Measurements from ENCODE around the gene SDF2L1. TPM values are rescaled to one million over a fixed set of nuclear protein-coding genes. Genes with fewer than 3 reads are reported as not detected.
"Not testable (repeated sequence)": the region's sequence is repeated elsewhere in the genome, so short reads cannot be mapped to it uniquely, and the experiment has no call there.

SDF2L1 gene
- total RNA-seq, result 10 to 100 TPM; 22.8 to 29.9 TPM

GRCh38 chr22:21641789-21642583, at the start of gene SDF2L1:
TSS of gene SDF2L1 (plus strand) at chr22:21642302. CDS start at chr22:21642337, 35 bp downstream.
- DNase-seq, result peak; percentile 98 to 99
- Mint-ChIP-seq H3K9me3 (no peaks in the 10 kb centered on the region), H3K27me3 (ENCODE audit: low read depth) (peaks cover 9% of the 10 kb centered on the region), H3K27ac (peak within 1 kb of the TSS; percentile 45), H3K4me3 (peak within 1 kb of the TSS; percentile 66 to 97), H3K36me3 (ENCODE audit: insufficient read depth in 2 of 2) (peaks cover 2 to 4% of the 10 kb centered on the region in 2 donors), H3K4me1 (ENCODE audit: low read depth) (peaks cover 22% of the 10 kb centered on the region)
- peak; percentile 98 for ATAC-seq (replicated peaks in 1 of 2)

DNA sequence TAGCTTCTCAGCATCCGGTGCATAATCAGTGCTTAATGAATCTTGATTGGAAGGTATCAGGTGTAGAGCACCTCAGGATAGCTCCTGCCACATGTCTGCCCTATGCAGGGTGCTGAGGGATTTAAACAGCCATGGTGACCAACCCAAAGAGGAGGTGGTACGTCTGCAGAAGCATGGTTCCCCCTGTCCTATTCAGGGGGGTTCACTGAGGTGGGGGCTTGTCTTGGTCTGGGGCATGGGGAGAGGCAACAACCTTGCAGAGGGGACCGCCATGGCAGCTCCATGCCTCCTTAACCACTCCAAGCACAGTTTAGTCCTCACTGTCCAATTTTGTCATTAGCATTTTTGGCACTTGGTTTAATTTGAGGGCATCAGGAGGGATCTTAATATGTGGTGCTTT, 49.7 kb upstream of the SDF2L1 start:
- Mint-ChIP-seq H3K9me3 (no peaks in the 10 kb centered on the region), H3K4me3 (no peak overlapping the region), H3K27ac (no peak overlapping the region), H3K4me1 (ENCODE audit: low read depth) (peaks cover 56% of the 10 kb centered on the region), H3K36me3 (ENCODE audit: insufficient read depth in 2 of 2) (peaks cover 11 to 33% of the 10 kb centered on the region in 2 donors), H3K27me3 (ENCODE audit: low read depth) (no peaks in the 10 kb centered on the region)
- no peak for DNase-seq
- no peak for ATAC-seq (replicated peaks in 1 of 2)

DNA sequence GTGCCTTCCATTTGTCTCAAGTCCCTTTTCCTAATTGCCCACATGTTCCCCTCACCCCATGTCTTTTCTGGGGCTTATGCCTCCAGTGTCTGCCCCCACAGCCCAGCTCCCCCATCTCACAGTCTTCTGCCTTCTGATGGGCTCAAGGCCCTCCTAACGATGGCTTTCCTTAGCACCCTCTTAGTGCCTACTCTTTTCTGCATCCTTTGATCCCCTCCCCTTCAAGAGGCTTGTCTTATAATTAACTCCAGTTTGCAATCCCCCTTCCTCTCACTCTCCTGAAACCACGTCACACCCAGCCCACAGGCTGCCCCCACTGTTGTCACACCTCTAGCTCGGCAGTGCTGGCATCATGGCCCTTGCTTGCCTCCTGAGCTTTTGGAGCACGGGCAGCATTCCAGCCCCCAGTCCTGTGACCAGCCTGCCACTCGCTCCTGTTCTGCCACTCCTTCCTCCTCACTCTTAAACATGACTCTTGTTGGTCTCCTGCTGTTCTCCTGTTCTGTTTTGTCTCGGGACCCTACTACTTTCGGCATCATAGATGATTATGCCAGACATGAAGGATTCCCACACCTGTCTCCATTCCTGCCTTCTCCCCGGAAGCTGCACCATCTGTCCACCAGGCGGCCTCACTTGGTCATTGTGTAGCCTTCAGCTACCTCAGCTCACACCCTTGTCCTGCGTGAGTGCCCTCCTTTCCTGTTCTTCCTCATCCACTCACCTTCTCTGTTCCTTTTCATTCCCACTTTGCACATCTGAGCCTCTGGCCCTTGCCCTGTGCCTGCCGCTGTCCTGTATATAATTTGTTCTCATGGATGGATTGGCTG, 48.5 kb upstream of the SDF2L1 start:
- no peak for ATAC-seq (replicated peaks in 1 of 2)
- DNase-seq, result no peak
- H3K9me3 Mint-ChIP-seq, result no peaks in the 10 kb centered on the region
- no peak overlapping the region for H3K4me3 Mint-ChIP-seq
- no peaks in the 10 kb centered on the region for H3K27me3 Mint-ChIP-seq (ENCODE audit: low read depth)
- H3K36me3 Mint-ChIP-seq (ENCODE audit: insufficient read depth in 2 of 2), result peaks cover 11 to 37% of the 10 kb centered on the region in 2 donors
- no peak overlapping the region for H3K27ac Mint-ChIP-seq
- peaks cover 50% of the 10 kb centered on the region for H3K4me1 Mint-ChIP-seq (ENCODE audit: low read depth)

DNA sequence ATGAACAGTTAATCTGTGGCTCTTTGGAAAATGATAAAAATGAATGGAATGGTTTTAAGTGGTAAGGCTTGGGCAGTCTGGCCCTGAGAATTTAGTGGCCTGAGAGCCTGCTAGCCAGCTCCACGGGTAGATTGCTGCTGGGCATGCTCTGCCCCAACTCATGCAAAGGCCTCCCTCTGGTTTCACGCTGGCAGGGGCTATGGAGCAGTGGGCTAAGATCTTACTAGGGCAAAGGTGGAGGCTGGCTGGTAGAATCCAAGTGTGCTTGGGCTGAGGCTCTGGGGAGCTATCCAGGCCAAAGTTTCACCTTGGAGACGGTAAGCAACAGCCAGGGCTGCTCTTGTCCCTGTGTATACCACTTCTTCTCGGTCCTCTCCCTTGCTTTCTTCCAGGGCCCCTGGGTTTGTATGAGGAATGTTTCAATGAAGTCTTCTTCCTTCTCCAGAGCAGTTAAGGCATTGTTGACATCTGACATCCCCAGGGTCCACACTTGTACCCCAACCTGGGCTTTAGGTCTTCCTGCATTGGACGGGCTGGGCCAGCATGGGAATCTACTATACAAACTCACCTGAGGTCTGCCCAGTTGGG, 47.1 kb upstream of the SDF2L1 start:
- Mint-ChIP-seq H3K4me3 (no peak overlapping the region), H3K9me3 (no peaks in the 10 kb centered on the region), H3K27me3 (ENCODE audit: low read depth) (no peaks in the 10 kb centered on the region), H3K27ac (no peak overlapping the region), H3K36me3 (ENCODE audit: insufficient read depth in 2 of 2) (peaks cover 16 to 42% of the 10 kb centered on the region in 2 donors), H3K4me1 (ENCODE audit: low read depth) (peaks cover 50% of the 10 kb centered on the region)
- ATAC-seq (replicated peaks in 1 of 2), result peak in 1 of 2 donors; percentile 15
- no peak for DNase-seq

DNA sequence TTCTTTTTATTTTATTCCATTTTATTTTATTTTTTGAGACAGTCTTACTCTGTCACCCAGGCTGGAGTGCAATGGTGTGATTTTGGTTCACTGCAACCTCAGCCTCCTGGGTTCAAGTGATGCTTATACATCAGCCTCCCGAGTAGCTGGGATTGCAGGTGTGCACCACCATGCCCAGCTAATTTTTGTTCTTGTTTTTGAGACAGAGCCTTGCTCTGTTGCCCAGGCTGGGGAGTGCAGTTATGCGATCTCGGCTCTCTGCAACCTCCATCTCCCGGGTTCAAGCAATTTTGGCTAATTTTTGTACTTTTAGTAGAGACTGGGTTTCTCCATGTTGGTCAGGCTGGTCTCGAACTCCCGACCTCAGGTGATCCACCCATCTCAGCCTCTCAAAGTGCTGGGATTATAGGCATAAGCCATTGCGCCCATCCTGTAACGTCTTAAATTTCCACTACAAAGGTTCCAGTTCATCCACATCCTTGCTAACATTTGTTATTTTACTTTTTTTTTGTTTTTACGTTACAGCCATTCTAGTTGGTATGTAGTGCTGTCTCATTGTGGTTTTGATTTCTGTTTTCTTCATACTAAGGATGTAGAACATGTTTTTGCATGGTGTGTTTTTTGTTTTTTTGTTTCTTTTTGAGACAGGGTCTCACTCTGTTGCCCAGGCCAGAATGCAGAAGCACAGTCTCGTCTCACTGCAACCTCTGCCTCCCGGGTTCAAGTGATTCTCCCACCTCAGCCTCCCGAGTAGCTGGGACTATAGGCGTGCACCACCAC, 45.6 kb upstream of the SDF2L1 start:
- not testable (repeated sequence) for DNase-seq; H3K27me3 Mint-ChIP-seq (ENCODE audit: low read depth); H3K4me3 Mint-ChIP-seq; H3K9me3 Mint-ChIP-seq; H3K27ac Mint-ChIP-seq; ATAC-seq (replicated peaks in 1 of 2)
- peaks cover 16 to 42% of the 10 kb centered on the region in 2 donors for H3K36me3 Mint-ChIP-seq (ENCODE audit: insufficient read depth in 2 of 2)
- peaks cover 38% of the 10 kb centered on the region for H3K4me1 Mint-ChIP-seq (ENCODE audit: low read depth)

GRCh38 chr22:21598302-21598701, 43.8 kb upstream of the SDF2L1 start:
- DNase-seq (no peak), ATAC-seq (replicated peaks in 1 of 2) (no peak)
- Mint-ChIP-seq H3K36me3 (ENCODE audit: insufficient read depth in 2 of 2) (peaks cover 15 to 45% of the 10 kb centered on the region in 2 donors), H3K27me3 (ENCODE audit: low read depth) (no peaks in the 10 kb centered on the region), H3K4me1 (ENCODE audit: low read depth) (peaks cover 38% of the 10 kb centered on the region), H3K27ac (peak overlapping the region; percentile 52), H3K4me3 (no peak overlapping the region), H3K9me3 (no peaks in the 10 kb centered on the region)

- Mint-ChIP-seq H3K27me3 (ENCODE audit: low read depth) (no peaks in the 10 kb centered on the region), H3K36me3 (ENCODE audit: insufficient read depth in 2 of 2) (peaks cover 9 to 35% of the 10 kb centered on the region in 2 donors), H3K4me1 (ENCODE audit: low read depth) (peaks cover 29% of the 10 kb centered on the region), H3K27ac (peak overlapping the region; percentile 85), H3K9me3 (no peaks in the 10 kb centered on the region), H3K4me3 (no peak overlapping the region)
- DNase-seq (no peak), ATAC-seq (replicated peaks in 1 of 2) (no peak)
Observed at GRCh38 chr22:21599053-21599893, 42.8 kb upstream of the SDF2L1 start.

DNA sequence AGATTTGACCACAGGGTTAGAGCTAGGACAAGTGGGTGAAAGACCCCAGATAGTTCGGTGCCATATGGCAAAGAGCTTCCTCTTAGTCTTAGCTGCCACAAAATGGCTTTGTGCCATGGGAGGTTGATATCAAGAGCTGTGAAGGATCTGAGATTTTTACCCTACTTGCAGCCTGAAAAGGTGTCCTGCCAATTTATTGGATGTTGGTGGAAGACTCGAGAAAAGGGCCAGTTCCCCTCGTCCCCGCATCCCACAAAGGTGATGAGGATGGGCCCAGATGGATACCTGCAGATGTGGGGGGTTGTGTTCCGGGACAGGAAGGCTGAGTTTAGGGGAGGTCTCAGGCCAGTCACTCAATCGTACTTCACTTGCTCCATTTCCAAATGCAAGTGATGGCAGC, 39.5 kb upstream of the SDF2L1 start:
- Mint-ChIP-seq H3K4me3 (no peak overlapping the region), H3K9me3 (no peaks in the 10 kb centered on the region), H3K27me3 (ENCODE audit: low read depth) (no peaks in the 10 kb centered on the region), H3K36me3 (ENCODE audit: insufficient read depth in 2 of 2) (peaks cover 5 to 16% of the 10 kb centered on the region in 2 donors), H3K4me1 (ENCODE audit: low read depth) (peaks cover 46% of the 10 kb centered on the region), H3K27ac (no peak overlapping the region)
- ATAC-seq (replicated peaks in 1 of 2) (no peak), DNase-seq (no peak)

DNA sequence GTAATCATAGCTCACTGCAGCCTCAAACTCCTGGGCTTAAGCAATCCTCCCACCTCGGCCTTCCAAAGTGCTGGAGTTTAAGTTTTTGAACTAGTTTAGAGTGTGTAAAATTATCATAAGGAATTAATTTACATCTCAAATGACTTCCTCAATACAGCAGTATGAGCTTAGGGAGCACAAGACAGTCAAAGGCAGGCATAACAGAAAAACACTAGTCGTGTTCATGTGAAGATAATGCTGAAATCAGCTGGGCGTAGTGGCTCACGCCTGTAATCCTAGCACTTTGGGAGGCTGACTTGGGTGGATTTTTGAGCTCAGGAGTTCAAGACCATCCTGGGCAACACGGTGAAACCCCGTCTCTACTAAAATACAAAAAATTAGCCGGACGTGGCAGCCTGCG, 38.1 kb upstream of the SDF2L1 start:
- H3K9me3 Mint-ChIP-seq, result no peaks in the 10 kb centered on the region
- H3K36me3 Mint-ChIP-seq (ENCODE audit: insufficient read depth in 2 of 2), result peaks cover 5 to 11% of the 10 kb centered on the region in 2 donors
- no peak for ATAC-seq (replicated peaks in 1 of 2)
- H3K4me3 Mint-ChIP-seq, result no peak overlapping the region
- no peaks in the 10 kb centered on the region for H3K27me3 Mint-ChIP-seq (ENCODE audit: low read depth)
- DNase-seq, result no peak
- H3K4me1 Mint-ChIP-seq (ENCODE audit: low read depth), result peaks cover 43% of the 10 kb centered on the region
- H3K27ac Mint-ChIP-seq, result peak overlapping the region; percentile 54

DNA sequence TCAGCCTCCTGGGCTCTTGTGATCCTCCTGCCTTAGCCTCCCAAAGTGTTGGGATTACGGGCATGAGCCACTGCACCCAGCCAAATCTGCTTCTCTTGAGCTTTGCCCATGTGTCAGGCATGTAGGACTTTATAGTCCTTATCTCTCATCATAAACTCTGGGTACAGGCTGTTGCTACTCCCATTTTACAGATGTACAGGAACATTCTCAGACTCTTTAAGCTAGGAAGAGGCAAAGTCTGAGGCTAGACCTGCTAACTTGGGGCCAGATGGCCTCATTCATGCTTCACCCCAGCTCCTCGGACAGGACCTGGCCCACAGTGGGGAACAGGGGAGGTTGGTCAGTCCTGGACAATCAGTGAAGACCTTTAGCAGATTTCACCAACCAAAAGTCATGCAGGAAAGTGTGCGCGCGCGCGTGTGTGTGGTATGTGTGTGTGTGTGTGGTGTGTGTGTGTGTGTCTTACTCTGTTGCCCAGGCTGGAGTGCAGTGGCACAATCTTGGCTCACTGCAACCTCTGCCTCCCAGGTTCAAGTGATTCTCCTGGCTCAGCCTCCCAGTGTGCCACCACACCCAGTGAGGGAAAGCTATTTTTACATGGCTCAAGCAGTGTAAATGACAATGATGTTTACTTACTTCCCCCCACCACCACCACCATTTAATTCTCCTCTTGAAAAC, 36.1 kb upstream of the SDF2L1 start:
- ATAC-seq (replicated peaks in 1 of 2) (no peak), DNase-seq (no peak)
- Mint-ChIP-seq H3K36me3 (ENCODE audit: insufficient read depth in 2 of 2) (peaks cover 2 to 7% of the 10 kb centered on the region in 2 donors), H3K9me3 (no peaks in the 10 kb centered on the region), H3K27ac (peak overlapping the region; percentile 11), H3K4me3 (no peak overlapping the region), H3K4me1 (ENCODE audit: low read depth) (peaks cover 39% of the 10 kb centered on the region), H3K27me3 (ENCODE audit: low read depth) (no peaks in the 10 kb centered on the region)

- no peak overlapping the region for H3K27ac Mint-ChIP-seq
Observed at GRCh38 chr22:21606775-21607174, 35.3 kb upstream of the SDF2L1 start.

More at GRCh38 chr22:21606775-21607174, 35.3 kb upstream of the SDF2L1 start:
- ATAC-seq (replicated peaks in 1 of 2) (peak in 1 of 2 donors; percentile 62), DNase-seq (no peak)
- H3K36me3 Mint-ChIP-seq (ENCODE audit: insufficient read depth in 2 of 2), result peaks cover 2 to 7% of the 10 kb centered on the region in 2 donors
- H3K4me3 Mint-ChIP-seq, result no peak overlapping the region
- peaks cover 43% of the 10 kb centered on the region for H3K4me1 Mint-ChIP-seq (ENCODE audit: low read depth)
- no peaks in the 10 kb centered on the region for H3K9me3 Mint-ChIP-seq
- H3K27me3 Mint-ChIP-seq (ENCODE audit: low read depth), result no peaks in the 10 kb centered on the region

All from activated T-cell treated with anti-CD3 and anti-CD28 coated beads, Interleukin-2, amount 50 U/mL, for 72 hours (primary cell).